Renal cortical epithelial cell (primary cell): Measurements from ENCODE around the gene METRNL. TPM values are rescaled to one million over a fixed set of nuclear protein-coding genes. Genes with fewer than 3 reads are reported as not detected.

Experiments
- DNase-seq: peaks from one replicate; pipeline ENCODE4 v3.0.0-alpha.2; 2011; ENCODE audit warnings: low read depth
- total RNA-seq: library from RNA; depleted of rRNA; stranded (reverse); fragments of >200 nt; gene quantifications from 2 replicates; pipeline ENCODE4 v1.2.3, GENCODE V29; 2014

Gene METRNL
- total RNA-seq, 1 donor from 2014 or later, result 88.6 TPM

- DNase-seq, result no peak
Observed at GRCh38 chr17:83067071-83067717, 12.2 kb upstream of the METRNL start.

GRCh38 chr17:83067718-83068261, 11.6 kb upstream of the METRNL start:
- DNase-seq, result no peak

GRCh38 chr17:83068641-83069570, 10.5 kb upstream of the METRNL start:
- DNase-seq, result no peak

GRCh38 chr17:83069571-83069906, 9.9 kb upstream of the METRNL start:
- DNase-seq, result no peak

GRCh38 chr17:83069931-83070742, 9.3 kb upstream of the METRNL start:
- DNase-seq, result no peak

- no peak for DNase-seq
Observed at GRCh38 chr17:83070800-83071341, 8.5 kb upstream of the METRNL start.

GRCh38 chr17:83071365-83071764, 8.0 kb upstream of the METRNL start:
- DNase-seq, result no peak

- no peak for DNase-seq
Observed at GRCh38 chr17:83071966-83072562, 7.3 kb upstream of the METRNL start.

- DNase-seq, result no peak
Observed at GRCh38 chr17:83072600-83073358, 6.6 kb upstream of the METRNL start.

GRCh38 chr17:83073389-83074063, 5.9 kb upstream of the METRNL start:
- no peak for DNase-seq

GRCh38 chr17:83074486-83075223, 4.8 kb upstream of the METRNL start:
- DNase-seq, result no peak

GRCh38 chr17:83075270-83075880, 4.0 kb upstream of the METRNL start:
- no peak for DNase-seq

GRCh38 chr17:83076938-83077337, 2.5 kb upstream of the METRNL start:
- DNase-seq, result no peak

- DNase-seq, result no peak
Observed at GRCh38 chr17:83077411-83077810, 2.0 kb upstream of the METRNL start.

GRCh38 chr17:83077939-83078338, 1.5 kb upstream of the METRNL start:
- DNase-seq, result no peak

- DNase-seq, result no peak
Observed at GRCh38 chr17:83078378-83079351, 744 bp upstream of the METRNL start.

- DNase-seq, result no peak
Observed at GRCh38 chr17:83079766-83080578, 563 bp downstream of the METRNL start.
